A549 (cell line): ENCODE data around the gene TTPAL. TPM values are rescaled to one million over a fixed set of nuclear protein-coding genes. Genes with fewer than 3 reads are reported as not detected.
A peak's percentile ranks its signal among the peaks of the same experiment; 100 is the strongest.

Experiments
- ATAC-seq, 2 experiments: fragments of 200-7000 bp in 1 of 2; fragments of >200 bp in 1 of 2; cut with Nextera tagmentation in 1 of 2; cut with Tn5 transposase in 1 of 2; 3 replicates each; pipeline versions ENCODE4 v1.8.0 to v1.9.1; 2018 to 2020; ENCODE audit warnings: mild to moderate bottlenecking in 1 of 2, moderate library complexity in 1 of 2
- CTCF ChIA-PET: fragments of 300-600 bp; sonication (Branson Sonifier 250); formaldehyde crosslinking; extraction: SDS; loops from one replicate; lab custom pipeline; 2021; ENCODE audit warnings: antibody characterized with exemption, inconsistent platforms; lab: Yijun Ruan, JAX
- POLR2A ChIA-PET: fragments of 350-600 bp; formaldehyde crosslinking; extraction: SDS; loops from one replicate; lab custom pipeline; 2021; ENCODE audit warnings: antibody characterized with exemption, inconsistent platforms; lab: Yijun Ruan, JAX
- DNase-seq, 2 experiments: peaks; one replicate each; pipeline versions ENCODE4 v3.0.0 to v3.0.0-alpha.2; 2011 to 2016; ENCODE audit warnings: low read depth in 1 of 2, low spot score in 1 of 2
- FAIRE-seq: peaks from 2 replicates; lab custom pipeline; 2011; peaks lifted over from hg19 to GRCh38; lab: Jason Lieb, UNC
- H3K27ac ChIP-seq, 2 experiments: fragments of >200 bp; sonication (Bioruptor Twin); formaldehyde crosslinking; 3 replicates each; pipeline ENCODE4 v1.5.1; 2016 to 2017
- H3K4me1 ChIP-seq: fragments of >200 bp; sonication (Bioruptor Twin); formaldehyde crosslinking; 3 replicates; pipeline ENCODE4 v1.6.1; 2016
- H3K4me2 ChIP-seq: fragments of >200 bp; sonication (Bioruptor Twin); formaldehyde crosslinking; 3 replicates; pipeline ENCODE4 v1.6.1; 2016
- H3K4me3 ChIP-seq: fragments of >200 bp; sonication (Bioruptor Twin); formaldehyde crosslinking; 3 replicates; pipeline ENCODE4 v1.5.1; 2016
- H3K9me3 ChIP-seq: fragments of >200 bp; sonication (Bioruptor Twin); formaldehyde crosslinking; 3 replicates; pipeline ENCODE4 v1.6.1; 2016
- BHLHE40 ChIP-seq: IDR thresholded peaks from 2 replicates; pipeline ENCODE4 v1.6.1; 2012; ENCODE audit warnings: low read depth, low read length, inconsistent platforms
- CHD2 ChIP-seq: fragments of 150-350 bp; IDR thresholded peaks from 2 replicates; pipeline ENCODE4 v1.6.1; 2014; ENCODE audit warnings: low read length; ENCODE audit not compliant: partially characterized antibody
- EHMT2 ChIP-seq: fragments of 200-600 bp; sonication (generic); IDR thresholded peaks from 2 replicates; pipeline ENCODE4 v1.6.1; 2016; ENCODE audit warnings: antibody characterized with exemption, low read depth, mild to moderate bottlenecking, moderate library complexity
- EP300 ChIP-seq, 2 experiments: fragments of >200 bp; sonication (Bioruptor Twin); formaldehyde crosslinking; IDR thresholded peaks; 2 replicates in 1 of 2; 3 replicates in 1 of 2; pipeline ENCODE4 v1.6.1; 2016 to 2017
- FOXS1 ChIP-seq: fragments of 250-450 bp; sonication (Bioruptor Pico); IDR thresholded peaks from 2 replicates; pipeline ENCODE4 v1.5.0; 2020; ENCODE audit warnings: mild to moderate bottlenecking, moderate library complexity
- GATA3 ChIP-seq: IDR thresholded peaks from 2 replicates; pipeline ENCODE4 v1.6.1; 2012; ENCODE audit warnings: borderline replicate concordance
- HDAC2 ChIP-seq: fragments of 200-600 bp; sonication (generic); IDR thresholded peaks from 2 replicates; pipeline ENCODE4 v1.6.1; 2016
- HEYL ChIP-seq: fragments of 250-450 bp; sonication (Bioruptor Pico); IDR thresholded peaks from 2 replicates; pipeline ENCODE4 v1.8.0; 2021; ENCODE audit warnings: mild to moderate bottlenecking, moderate library complexity
- HMGXB4 ChIP-seq: fragments of 250-450 bp; sonication (Bioruptor Pico); IDR thresholded peaks from 2 replicates; pipeline ENCODE4 v1.5.0; 2021; ENCODE audit warnings: mild to moderate bottlenecking, moderate library complexity, borderline replicate concordance
- KDM1A ChIP-seq: fragments of 200-600 bp; sonication (generic); IDR thresholded peaks from 2 replicates; pipeline ENCODE4 v1.6.1; 2016; ENCODE audit warnings: low read depth, mild to moderate bottlenecking
- NPAS2 ChIP-seq: fragments of 250-450 bp; sonication (Bioruptor Pico); IDR thresholded peaks from 2 replicates; pipeline ENCODE4 v1.8.0; 2022; ENCODE audit warnings: mild to moderate bottlenecking, moderate library complexity, borderline replicate concordance
- NR3C1 ChIP-seq: fragments of >200 bp; sonication (Bioruptor Twin); formaldehyde crosslinking; IDR thresholded peaks from 3 replicates; pipeline ENCODE4 v1.6.1; 2017
- POLR2A ChIP-seq: IDR thresholded peaks from 2 replicates; pipeline ENCODE4 v1.6.1; 2012; ENCODE audit warnings: mild to moderate bottlenecking, low read length
- RAD21 ChIP-seq, 2 experiments: fragments of >200 bp in 1 of 2; sonication (Bioruptor Twin) in 1 of 2; formaldehyde crosslinking in 1 of 2; IDR thresholded peaks in 1 of 2; conservative IDR thresholded peaks in 1 of 2; 2 replicates in 1 of 2; 3 replicates in 1 of 2; pipeline ENCODE4 v1.6.1; 2012 to 2018; ENCODE audit warnings: inconsistent platforms in 1 of 2
- RCOR1 ChIP-seq: fragments of 150-350 bp; IDR thresholded peaks from 2 replicates; pipeline ENCODE4 v1.6.1; 2014; ENCODE audit warnings: antibody characterized with exemption, low read length, low read depth
- REST ChIP-seq: fragments of 200-600 bp; sonication (generic); IDR thresholded peaks from 2 replicates; pipeline ENCODE4 v1.6.1; 2016; ENCODE audit warnings: antibody characterized with exemption, mild to moderate bottlenecking, moderate library complexity
- TP53 ChIP-seq: fragments of 250-450 bp; sonication (Bioruptor Pico); IDR thresholded peaks from 2 replicates; pipeline ENCODE4 v1.5.0; 2021; ENCODE audit warnings: mild to moderate bottlenecking, moderate library complexity
- WGBS: methylation state at CpG from one replicate; pipeline ENCODE4 v1.1.6; 2017; ENCODE audit errors: missing lambda C conversion rate; 5-methylcytosine and 5-hydroxymethylcytosine counted together
- polyA plus RNA-seq, 4 experiments: library from polyadenylated mRNA; depleted of rRNA in 3 of 4; stranded (reverse); fragments of >200 nt; fragmentation: RNase III in 1 of 4; extraction: RNeasy Plus Mini Kit Qiagen cat#74134 plus additional on column Dnase treatment in 1 of 4; gene quantifications; 2 replicates in 3 of 4; 3 replicates in 1 of 4; pipeline ENCODE4 v1.2.3, GENCODE V29; 2011 to 2017
- TF ChIP-seq, protein P1 (sequence below): IDR thresholded peaks from 2 replicates; pipeline ENCODE4 v1.6.1; 2012

TTPAL gene
- polyA plus RNA-seq, 2 of the 4 experiments (the other 2 are of a cell fraction): 9.1 to 9.2 TPM

DNA sequence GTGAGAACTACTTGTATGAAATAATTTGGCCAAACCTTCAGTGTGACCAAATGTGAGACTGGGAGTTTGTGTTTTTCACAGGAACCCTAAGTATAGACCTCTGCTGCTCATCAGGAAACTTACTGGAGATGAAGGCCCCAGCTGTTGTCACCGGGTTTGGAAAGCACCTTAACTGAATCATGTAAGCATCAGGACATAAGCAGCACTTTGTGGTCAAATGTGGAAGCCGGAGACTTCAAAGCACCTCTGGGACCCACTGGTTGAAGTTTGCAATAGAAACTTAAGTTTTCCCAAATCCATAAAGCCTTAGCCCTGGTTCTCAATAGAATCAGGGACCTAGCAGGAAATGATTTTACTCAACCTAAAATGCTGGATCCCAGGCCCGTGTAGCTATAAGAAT lies 14.3 kb downstream of the TTPAL start:
- no peaks in the 10 kb centered on the region for H3K9me3 ChIP-seq
- CTCF ChIA-PET: interaction anchor here (0.7 to 1.7 kb wide), 2 partner anchors 41 kb away, joined by 3 to 4 read pairs; no protein-coding TSS in a partner anchor

GRCh38 chr20:44491635-44492395 lies 16.1 kb downstream of the TTPAL start:
- ATAC-seq (no peak), FAIRE-seq (no peak), DNase-seq (no peak)
- H3K4me2 ChIP-seq: no peak overlapping the region
- peak overlapping the region in 1 of 2 experiments; percentile 22; a peak in 1 of 6 replicates for H3K27ac ChIP-seq
- POLR2A ChIA-PET: interaction anchor here (1.0 kb wide), 1 partner anchor 16 kb away, joined by 4 read pairs; no protein-coding TSS in a partner anchor
- H3K9me3 ChIP-seq: no peaks in the 10 kb centered on the region
- H3K4me3 ChIP-seq: no peak overlapping the region
- peaks cover 34% of the 10 kb centered on the region for H3K4me1 ChIP-seq
- TF ChIP-seq, protein P1, sequence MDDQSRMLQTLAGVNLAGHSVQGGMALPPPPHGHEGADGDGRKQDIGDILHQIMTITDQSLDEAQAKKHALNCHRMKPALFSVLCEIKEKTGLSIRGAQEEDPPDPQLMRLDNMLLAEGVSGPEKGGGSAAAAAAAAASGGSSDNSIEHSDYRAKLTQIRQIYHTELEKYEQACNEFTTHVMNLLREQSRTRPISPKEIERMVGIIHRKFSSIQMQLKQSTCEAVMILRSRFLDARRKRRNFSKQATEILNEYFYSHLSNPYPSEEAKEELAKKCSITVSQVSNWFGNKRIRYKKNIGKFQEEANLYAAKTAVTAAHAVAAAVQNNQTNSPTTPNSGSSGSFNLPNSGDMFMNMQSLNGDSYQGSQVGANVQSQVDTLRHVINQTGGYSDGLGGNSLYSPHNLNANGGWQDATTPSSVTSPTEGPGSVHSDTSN: no peak
- TF ChIP-seq NPAS2 (CRISPR knock-in tag) (no peak), HDAC2 (no peak), KDM1A (no peak), RAD21 (conservative IDR thresholded peaks at IDR 0.05 in 1 of 2, IDR thresholded peaks at IDR 0.05 in 1 of 2) (no peak), REST (no peak), FOXS1 (no peak), RCOR1 (no peak), EP300 (IDR thresholded peaks at IDR 0.05) (no peak), TP53 (CRISPR knock-in tag) (no peak), EHMT2 (no peak), POLR2A (no peak), HMGXB4 (CRISPR knock-in tag) (no peak), CHD2 (no peak), GATA3 (no peak), NR3C1 (no peak), HEYL (no peak)
- CTCF ChIA-PET: interaction anchor here (0.8 to 2.0 kb wide), 6 partner anchors 11 to 181 kb away, joined by 3 to 5 read pairs (median 4); partner anchors contain the start of genes FITM2 and TTPAL
- WGBS: 90% methylated on average over 5 of the region's 5 CpGs

More for the DNA sequence above, 14.3 kb downstream of the TTPAL start:
- DNase-seq: no peak
- Histone ChIP-seq H3K4me1 (peaks cover 15% of the 10 kb centered on the region), H3K27ac (no peak overlapping the region), H3K4me3 (no peak overlapping the region), H3K4me2 (no peak overlapping the region)
- ATAC-seq: no peak
- FAIRE-seq: no peak
- POLR2A ChIA-PET: no interaction called here
- TF ChIP-seq GATA3: no peak
- TF ChIP-seq BHLHE40: no peak
- WGBS: 87% methylated on average over 3 of the region's 3 CpGs
